GM12878 (cell line): ENCODE results near the gene RPL10.

Experiments
- CHD2 ChIP-seq: IDR thresholded peaks from 2 replicates; pipeline ENCODE4 v1.6.1; 2011; ENCODE audit warnings: low read depth, low read length, improper control_type of control experiment, borderline replicate concordance
- EP300 ChIP-seq, 2 experiments: fragments of 150-350 bp in 1 of 2; IDR thresholded peaks; 2 replicates each; pipeline ENCODE4 v1.6.1; 2011 to 2012; ENCODE audit warnings: low read depth in 2 of 2, low read length in 2 of 2, borderline replicate concordance in 1 of 2, improper control_type of control experiment in 1 of 2, inconsistent platforms in 1 of 2; ENCODE audit not compliant: control insufficient read depth in 1 of 2
- IRF4 ChIP-seq: IDR thresholded peaks from 2 replicates; pipeline ENCODE4 v1.6.1; 2011; ENCODE audit warnings: low read depth, low read length
- MXI1 ChIP-seq: fragments of 150-350 bp; IDR thresholded peaks from 2 replicates; pipeline ENCODE4 v1.6.1; 2011; ENCODE audit warnings: low read depth, mild to moderate bottlenecking, inconsistent platforms, low read length, improper control_type of control experiment
- PAX5 ChIP-seq: IDR thresholded peaks from 2 replicates; pipeline ENCODE4 v1.6.1; 2011; ENCODE audit warnings: low read depth, low read length, borderline replicate concordance
- POLR2A ChIP-seq: IDR thresholded peaks from 2 replicates; pipeline ENCODE4 v1.6.1; 2011; ENCODE audit warnings: low read depth, mild to moderate bottlenecking, low read length
- RAD21 ChIP-seq: IDR thresholded peaks from 2 replicates; pipeline ENCODE4 v1.6.1; 2011; ENCODE audit warnings: mild to moderate bottlenecking, low read depth, low read length, moderate library complexity; ENCODE audit not compliant: insufficient read depth
- RELA ChIP-seq: fragments of 450-650 bp; IDR thresholded peaks from 2 replicates; pipeline ENCODE4 v1.8.0; 2014; ENCODE audit warnings: borderline replicate concordance; ENCODE audit not compliant: partially characterized antibody
- SP1 ChIP-seq: IDR thresholded peaks from one replicate; pipeline ENCODE4 v1.6.1; 2011; ENCODE audit warnings: low read depth, low read length
- STAT1 ChIP-seq: fragments of 450-650 bp; conservative IDR thresholded peaks from 2 replicates; pipeline ENCODE4 v1.6.1; 2014; ENCODE audit warnings: antibody characterized with exemption, mild to moderate bottlenecking
- ZNF274 ChIP-seq: IDR thresholded peaks from one replicate; pipeline ENCODE4 v1.8.0; 2011; ENCODE audit not compliant: insufficient read length, insufficient read depth
- TF ChIP-seq, protein P1 (sequence below), 3 experiments: IDR thresholded peaks in 2 of 3; conservative IDR thresholded peaks in 1 of 3; 2 replicates each; pipeline ENCODE4 v1.5.1; 2011; ENCODE audit warnings: low read depth in 3 of 3, low read length in 3 of 3, mild to moderate bottlenecking in 3 of 3, control low read depth in 2 of 3, moderate library complexity in 2 of 3, inconsistent platforms in 1 of 3, mixed read lengths in 1 of 3; ENCODE audit not compliant: control insufficient read depth in 2 of 3, insufficient read depth in 1 of 3; ENCODE audit errors: extremely low read depth in 1 of 3
- TF ChIP-seq, protein P2 (sequence below): fragments of 450-650 bp; IDR thresholded peaks from 2 replicates; pipeline ENCODE4 v1.6.1; 2016; ENCODE audit warnings: mild to moderate bottlenecking, moderate library complexity, borderline replicate concordance

DNA sequence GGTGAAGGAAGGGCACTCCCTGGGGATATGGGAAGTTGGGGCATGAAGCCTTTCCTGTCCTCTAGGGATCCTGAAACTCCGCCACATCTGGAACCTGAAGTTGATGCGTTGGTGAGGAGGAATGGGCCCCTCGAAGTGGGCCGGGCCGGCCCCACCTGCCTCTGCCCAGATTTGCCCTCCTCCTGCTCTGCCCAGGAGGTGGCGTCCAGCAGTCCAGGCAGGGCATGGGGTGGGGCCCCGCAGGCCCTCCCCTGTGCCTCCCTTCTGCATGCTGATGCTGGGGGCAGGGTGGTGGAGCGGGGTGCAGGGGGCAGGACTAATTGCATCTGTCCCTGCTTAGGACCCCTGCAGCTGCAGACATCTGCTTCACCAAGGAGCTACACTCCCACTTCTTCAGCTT lies 15.0 kb downstream of the RPL10 start:
- TF ChIP-seq CHD2 = no peak
- TF ChIP-seq SP1 = no peak
- no peak for TF ChIP-seq PAX5
- no peak for TF ChIP-seq POLR2A
- TF ChIP-seq MXI1 = no peak
- TF ChIP-seq, protein P1, sequence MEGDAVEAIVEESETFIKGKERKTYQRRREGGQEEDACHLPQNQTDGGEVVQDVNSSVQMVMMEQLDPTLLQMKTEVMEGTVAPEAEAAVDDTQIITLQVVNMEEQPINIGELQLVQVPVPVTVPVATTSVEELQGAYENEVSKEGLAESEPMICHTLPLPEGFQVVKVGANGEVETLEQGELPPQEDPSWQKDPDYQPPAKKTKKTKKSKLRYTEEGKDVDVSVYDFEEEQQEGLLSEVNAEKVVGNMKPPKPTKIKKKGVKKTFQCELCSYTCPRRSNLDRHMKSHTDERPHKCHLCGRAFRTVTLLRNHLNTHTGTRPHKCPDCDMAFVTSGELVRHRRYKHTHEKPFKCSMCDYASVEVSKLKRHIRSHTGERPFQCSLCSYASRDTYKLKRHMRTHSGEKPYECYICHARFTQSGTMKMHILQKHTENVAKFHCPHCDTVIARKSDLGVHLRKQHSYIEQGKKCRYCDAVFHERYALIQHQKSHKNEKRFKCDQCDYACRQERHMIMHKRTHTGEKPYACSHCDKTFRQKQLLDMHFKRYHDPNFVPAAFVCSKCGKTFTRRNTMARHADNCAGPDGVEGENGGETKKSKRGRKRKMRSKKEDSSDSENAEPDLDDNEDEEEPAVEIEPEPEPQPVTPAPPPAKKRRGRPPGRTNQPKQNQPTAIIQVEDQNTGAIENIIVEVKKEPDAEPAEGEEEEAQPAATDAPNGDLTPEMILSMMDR (IDR thresholded peaks at IDR 0.05 in 2 of 3, conservative IDR thresholded peaks at IDR 0.05 in 1 of 3; ENCODE audit: control insufficient read depth in 2 of 3, extremely low read depth in 1 of 3, insufficient read depth in 1 of 3, low read depth in 3 of 3, low read length in 3 of 3) = no peak
- no peak for TF ChIP-seq EP300 (IDR thresholded peaks at IDR 0.05; ENCODE audit: borderline replicate concordance in 1 of 2, control insufficient read depth in 1 of 2, low read depth in 2 of 2, low read length in 2 of 2)
- no peak for TF ChIP-seq RAD21
- TF ChIP-seq IRF4 = no peak
- no peak for TF ChIP-seq STAT1
- TF ChIP-seq, protein P2, sequence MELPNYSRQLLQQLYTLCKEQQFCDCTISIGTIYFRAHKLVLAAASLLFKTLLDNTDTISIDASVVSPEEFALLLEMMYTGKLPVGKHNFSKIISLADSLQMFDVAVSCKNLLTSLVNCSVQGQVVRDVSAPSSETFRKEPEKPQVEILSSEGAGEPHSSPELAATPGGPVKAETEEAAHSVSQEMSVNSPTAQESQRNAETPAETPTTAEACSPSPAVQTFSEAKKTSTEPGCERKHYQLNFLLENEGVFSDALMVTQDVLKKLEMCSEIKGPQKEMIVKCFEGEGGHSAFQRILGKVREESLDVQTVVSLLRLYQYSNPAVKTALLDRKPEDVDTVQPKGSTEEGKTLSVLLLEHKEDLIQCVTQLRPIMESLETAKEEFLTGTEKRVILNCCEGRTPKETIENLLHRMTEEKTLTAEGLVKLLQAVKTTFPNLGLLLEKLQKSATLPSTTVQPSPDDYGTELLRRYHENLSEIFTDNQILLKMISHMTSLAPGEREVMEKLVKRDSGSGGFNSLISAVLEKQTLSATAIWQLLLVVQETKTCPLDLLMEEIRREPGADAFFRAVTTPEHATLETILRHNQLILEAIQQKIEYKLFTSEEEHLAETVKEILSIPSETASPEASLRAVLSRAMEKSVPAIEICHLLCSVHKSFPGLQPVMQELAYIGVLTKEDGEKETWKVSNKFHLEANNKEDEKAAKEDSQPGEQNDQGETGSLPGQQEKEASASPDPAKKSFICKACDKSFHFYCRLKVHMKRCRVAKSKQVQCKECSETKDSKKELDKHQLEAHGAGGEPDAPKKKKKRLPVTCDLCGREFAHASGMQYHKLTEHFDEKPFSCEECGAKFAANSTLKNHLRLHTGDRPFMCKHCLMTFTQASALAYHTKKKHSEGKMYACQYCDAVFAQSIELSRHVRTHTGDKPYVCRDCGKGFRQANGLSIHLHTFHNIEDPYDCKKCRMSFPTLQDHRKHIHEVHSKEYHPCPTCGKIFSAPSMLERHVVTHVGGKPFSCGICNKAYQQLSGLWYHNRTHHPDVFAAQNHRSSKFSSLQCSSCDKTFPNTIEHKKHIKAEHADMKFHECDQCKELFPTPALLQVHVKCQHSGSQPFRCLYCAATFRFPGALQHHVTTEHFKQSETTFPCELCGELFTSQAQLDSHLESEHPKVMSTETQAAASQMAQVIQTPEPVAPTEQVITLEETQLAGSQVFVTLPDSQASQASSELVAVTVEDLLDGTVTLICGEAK = no peak
- no peak for TF ChIP-seq RELA
- no peak for TF ChIP-seq ZNF274
